ENCODE measurements around the gene PCED1B.

DNA sequence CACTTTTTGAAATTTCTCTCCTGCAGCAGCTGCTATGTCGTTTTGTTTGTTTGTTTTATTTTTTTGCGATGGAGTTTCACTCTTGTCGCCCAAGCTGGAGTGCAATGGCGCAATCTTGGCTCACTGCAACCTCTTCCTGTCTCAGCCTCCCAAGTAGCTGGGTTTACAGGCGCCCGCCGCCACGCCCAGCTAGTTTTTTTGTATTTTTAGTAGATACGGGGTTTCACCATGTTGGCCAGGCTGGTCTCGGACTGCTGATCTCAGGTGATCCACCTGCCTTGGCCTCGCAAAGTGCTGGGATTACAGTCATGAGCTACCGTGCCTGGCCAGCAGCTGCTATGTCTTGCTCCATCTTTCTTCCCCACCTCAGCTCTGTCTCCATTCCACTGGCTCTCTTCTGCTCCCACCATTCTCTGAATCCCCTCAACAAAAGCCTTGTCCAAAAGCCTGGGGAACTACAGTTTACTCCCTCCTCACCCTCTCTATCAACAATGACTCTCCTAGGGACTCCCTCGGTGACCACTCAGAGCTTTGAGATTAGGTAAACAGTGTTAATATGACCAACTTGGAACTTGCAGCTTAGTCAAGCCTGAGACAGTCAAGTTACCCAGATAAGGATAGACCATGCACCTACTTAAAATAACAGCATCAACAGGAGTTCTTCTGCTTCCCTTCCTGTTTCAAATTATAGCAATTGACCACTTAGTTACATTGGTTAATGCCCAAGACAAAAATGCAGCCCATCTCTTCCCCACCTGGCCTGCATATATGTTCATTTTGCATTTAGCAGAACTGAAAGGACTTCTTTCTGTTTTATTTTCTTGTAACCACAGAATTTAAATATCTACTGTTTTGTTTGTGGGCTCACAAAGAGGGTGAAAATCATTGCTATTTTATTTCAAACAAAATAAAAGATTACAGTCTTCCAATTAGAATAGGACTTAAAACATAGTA is 189.4 kb downstream of the PCED1B start:
- TF ChIP-seq, protein P1, sequence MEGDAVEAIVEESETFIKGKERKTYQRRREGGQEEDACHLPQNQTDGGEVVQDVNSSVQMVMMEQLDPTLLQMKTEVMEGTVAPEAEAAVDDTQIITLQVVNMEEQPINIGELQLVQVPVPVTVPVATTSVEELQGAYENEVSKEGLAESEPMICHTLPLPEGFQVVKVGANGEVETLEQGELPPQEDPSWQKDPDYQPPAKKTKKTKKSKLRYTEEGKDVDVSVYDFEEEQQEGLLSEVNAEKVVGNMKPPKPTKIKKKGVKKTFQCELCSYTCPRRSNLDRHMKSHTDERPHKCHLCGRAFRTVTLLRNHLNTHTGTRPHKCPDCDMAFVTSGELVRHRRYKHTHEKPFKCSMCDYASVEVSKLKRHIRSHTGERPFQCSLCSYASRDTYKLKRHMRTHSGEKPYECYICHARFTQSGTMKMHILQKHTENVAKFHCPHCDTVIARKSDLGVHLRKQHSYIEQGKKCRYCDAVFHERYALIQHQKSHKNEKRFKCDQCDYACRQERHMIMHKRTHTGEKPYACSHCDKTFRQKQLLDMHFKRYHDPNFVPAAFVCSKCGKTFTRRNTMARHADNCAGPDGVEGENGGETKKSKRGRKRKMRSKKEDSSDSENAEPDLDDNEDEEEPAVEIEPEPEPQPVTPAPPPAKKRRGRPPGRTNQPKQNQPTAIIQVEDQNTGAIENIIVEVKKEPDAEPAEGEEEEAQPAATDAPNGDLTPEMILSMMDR (conservative IDR thresholded peaks at IDR 0.05 in 1 of 2, IDR thresholded peaks at IDR 0.05 in 1 of 2; ENCODE audit: extremely low read depth in 1 of 2, insufficient read depth in 1 of 2, low read depth in 1 of 2, low read length in 2 of 2): no peak
- TF ChIP-seq EZH2 (IDR thresholded peaks at IDR 0.05; ENCODE audit: borderline replicate concordance, low read length): no peak

All from mammary epithelial cell (primary cell).